GM12875 (cell line): ENCODE measurements around the gene MTMR10.

Experiments used
- H3K4me3 ChIP-seq: one replicate; pipeline ENCODE4 v1.5.1; 2011; ENCODE audit warnings: low read depth, low read length, control low read depth
- TF ChIP-seq, protein P1 (sequence below): IDR thresholded peaks from 2 replicates; pipeline ENCODE4 v1.5.1; 2011; ENCODE audit warnings: low read depth, mild to moderate bottlenecking, control low read depth, inconsistent platforms, low read length, moderate library complexity, borderline replicate concordance; ENCODE audit not compliant: insufficient read depth

Gene MTMR10

DNA sequence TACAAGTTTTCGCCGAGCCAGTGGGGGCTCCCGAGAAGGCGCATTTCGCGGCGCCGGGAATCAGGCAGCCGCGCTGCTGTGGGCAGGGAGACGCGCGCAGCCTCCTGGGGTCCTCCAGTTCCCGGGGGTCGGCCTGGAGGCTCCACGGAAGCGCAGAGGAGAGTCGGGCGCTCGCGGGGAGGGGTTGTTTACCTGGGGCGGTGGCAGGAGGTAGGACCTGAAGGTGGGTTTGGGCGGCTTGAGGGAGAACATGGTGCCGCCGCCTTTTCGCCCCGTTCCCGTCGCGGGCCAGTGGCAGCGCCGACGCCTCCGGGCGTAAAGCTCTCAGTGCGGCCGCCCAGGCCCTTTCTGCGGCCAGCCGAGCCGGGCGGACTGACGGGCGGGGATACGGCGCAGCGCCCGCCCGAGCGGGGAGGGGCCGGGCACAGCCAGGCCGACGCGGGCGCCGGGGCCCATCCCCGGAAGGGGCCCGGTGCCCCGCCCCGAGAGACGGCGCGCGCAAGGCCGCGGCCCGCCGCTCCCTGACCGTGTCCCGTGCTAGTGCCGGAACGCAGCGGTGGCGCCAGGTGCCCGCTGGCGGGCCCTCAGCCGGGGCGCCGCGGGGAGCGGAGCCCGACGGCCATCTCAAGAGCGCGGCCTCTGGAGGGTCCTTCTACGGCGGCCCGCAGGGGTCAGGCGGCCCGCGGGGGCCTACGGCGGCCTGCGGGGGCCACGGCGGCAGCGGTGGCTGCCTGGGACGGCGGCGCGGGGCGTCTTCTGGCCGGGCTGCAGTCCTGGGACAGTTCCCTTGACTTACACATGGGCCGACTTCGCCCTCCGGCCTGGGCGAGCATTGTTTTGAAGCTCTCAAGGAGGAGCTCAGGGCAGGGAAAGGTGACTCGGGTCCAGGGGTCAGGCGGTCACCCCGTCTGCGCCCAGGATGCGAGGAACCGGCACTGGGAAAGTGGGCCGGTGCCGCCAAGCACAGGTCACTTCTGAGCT is at the start of gene MTMR10:
Gene MTMR10 (minus strand): TSS at position 374 of the 981 bp plus-strand sequence. CDS start 122 bp downstream, at position 252.
- TF ChIP-seq, protein P1, sequence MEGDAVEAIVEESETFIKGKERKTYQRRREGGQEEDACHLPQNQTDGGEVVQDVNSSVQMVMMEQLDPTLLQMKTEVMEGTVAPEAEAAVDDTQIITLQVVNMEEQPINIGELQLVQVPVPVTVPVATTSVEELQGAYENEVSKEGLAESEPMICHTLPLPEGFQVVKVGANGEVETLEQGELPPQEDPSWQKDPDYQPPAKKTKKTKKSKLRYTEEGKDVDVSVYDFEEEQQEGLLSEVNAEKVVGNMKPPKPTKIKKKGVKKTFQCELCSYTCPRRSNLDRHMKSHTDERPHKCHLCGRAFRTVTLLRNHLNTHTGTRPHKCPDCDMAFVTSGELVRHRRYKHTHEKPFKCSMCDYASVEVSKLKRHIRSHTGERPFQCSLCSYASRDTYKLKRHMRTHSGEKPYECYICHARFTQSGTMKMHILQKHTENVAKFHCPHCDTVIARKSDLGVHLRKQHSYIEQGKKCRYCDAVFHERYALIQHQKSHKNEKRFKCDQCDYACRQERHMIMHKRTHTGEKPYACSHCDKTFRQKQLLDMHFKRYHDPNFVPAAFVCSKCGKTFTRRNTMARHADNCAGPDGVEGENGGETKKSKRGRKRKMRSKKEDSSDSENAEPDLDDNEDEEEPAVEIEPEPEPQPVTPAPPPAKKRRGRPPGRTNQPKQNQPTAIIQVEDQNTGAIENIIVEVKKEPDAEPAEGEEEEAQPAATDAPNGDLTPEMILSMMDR: no peak
- H3K4me3 ChIP-seq: peak within 1 kb of the TSS; percentile 94

GRCh38 chr15:31040611-31041010 is 49.2 kb upstream of the MTMR10 start:
- H3K4me3 ChIP-seq: no peak overlapping the region
- TF ChIP-seq, protein P1: no peak

GRCh38 chr15:31039961-31040360 is 48.5 kb upstream of the MTMR10 start:
- TF ChIP-seq, protein P1: no peak
- no peak overlapping the region for H3K4me3 ChIP-seq

DNA sequence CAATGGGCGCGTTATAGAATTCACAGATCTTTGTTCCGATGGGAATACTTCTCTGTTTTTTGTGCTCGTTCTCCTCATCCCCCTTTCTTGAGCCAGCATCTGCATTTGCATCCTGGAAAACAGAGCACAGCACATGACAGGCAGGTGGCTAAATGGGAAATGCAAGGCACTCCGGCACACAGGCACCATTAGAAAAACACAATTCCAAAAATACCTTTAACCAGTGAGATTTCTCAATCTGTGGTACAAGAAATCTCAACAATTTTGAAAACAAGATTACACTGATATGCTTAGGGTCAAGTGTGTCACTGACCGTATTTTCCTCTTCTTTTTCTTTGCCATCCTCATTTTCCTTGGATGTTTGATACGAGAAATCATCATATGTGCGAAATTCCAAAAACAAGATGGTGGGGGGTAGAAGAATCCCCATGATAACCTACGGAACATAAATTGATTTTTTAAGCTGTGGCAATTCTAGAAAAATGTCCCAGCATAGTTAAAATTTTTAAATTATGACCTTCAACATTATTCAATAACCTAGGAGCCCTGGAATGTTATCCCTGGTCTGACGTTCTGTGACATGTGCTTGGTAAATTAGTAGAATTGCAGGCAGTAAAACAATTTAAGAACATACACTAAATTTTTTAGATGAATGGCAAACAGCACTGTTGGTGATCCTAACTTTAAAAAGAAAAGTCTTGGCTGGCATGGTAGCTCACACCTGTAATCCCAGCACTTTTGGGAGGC is 46.5 kb upstream of the MTMR10 start:
- TF ChIP-seq, protein P1: no peak
- no peak overlapping the region for H3K4me3 ChIP-seq

DNA sequence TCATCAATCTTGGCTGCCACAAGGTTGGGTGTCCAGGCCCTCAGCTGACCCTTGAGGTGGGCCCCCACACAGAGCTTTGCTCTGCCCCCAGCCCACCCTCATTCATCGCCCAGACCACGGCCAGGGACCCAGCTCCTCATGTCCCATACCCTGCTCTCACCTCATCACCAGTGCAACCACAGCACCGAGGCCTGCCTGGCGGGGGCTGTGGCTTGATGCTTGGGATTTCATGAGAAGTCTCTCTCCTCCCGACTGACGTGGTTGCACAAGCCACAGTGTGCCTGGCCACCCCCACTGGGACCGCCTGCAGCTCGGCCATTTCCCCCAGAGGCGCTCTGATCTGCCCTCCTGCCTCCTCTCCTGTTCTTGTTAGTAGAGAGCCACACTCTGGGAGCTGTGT is 45.4 kb upstream of the MTMR10 start:
- TF ChIP-seq, protein P1: no peak
- no peak overlapping the region for H3K4me3 ChIP-seq

DNA sequence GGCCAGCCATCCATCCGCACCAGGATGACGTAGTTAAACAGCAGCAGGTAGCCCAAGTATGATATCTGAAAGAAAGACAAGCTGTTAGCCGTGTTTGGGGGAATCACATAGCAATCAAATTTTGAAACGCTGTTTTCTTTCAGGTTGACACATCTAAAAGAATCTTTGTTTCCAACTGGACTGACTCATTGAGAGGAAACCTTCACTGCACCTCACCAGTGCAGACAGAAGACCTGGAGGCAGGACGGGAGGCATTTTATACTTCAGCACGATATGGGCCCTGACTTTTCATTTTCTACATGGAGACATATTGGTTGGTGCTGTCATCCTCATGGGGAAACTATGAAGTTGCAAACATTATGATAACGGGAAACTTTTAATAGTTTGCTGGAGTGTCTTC is 44.2 kb upstream of the MTMR10 start:
- TF ChIP-seq, protein P1: no peak
- no peak overlapping the region for H3K4me3 ChIP-seq

DNA sequence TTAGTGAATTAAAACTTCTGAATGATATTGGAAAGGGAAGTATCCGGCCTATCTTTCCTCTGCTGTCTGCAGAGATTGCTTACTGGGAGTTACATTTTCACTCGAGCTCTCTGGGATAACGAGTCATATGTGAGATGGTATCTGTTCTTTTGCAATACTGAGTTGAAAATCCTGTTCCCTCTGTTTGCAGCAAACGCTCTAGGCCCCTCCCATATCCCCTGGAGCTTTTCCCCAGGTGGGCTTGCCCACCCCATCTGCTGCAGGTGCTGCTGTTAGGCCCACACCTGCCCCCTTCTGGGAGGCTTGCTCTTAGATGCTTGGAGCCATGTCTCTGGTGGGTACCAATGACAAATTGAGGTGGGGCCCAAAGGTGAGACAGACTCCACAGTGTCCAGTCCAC is 42.7 kb upstream of the MTMR10 start:
- TF ChIP-seq, protein P1: 0 out of 2 replicates have a peak, but pooled peaks have one; percentile 1
- no peak overlapping the region for H3K4me3 ChIP-seq
